Measurements from ENCODE around the gene GPRIN3. TPM values are rescaled to one million over a fixed set of nuclear protein-coding genes. Genes with fewer than 3 reads are reported as not detected.
"Not testable (repeated sequence)": the region's sequence is repeated elsewhere in the genome, so short reads cannot be mapped to it uniquely, and the experiment has no call there.

The GPRIN3 gene
- total RNA-seq, 2 donors from 2014 or later, result 3.5 to 5.4 TPM

DNA sequence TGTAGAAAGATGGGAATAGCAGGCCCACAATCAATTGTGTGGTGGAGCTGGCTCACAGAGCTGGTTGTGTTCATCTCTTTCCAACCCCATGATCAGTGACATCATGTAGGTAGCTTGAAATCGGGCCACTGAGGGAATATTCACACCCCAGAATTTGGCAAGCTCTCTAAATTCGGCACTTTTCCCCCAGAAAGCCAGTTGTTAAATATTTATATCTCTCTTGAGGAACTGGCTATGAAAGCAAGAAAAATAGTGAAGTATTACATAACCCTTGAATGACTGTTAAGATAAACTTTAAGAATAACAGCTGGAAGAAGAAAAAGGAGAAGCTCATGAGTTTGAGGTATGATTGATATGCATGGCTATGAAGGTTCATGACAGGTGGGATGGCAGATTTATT, 38.9 kb downstream of the GPRIN3 start:
- DNase-seq (ENCODE audit: low spot score), result no peak
- intact Hi-C loops (cut with DNase I), result no loop called here

DNA sequence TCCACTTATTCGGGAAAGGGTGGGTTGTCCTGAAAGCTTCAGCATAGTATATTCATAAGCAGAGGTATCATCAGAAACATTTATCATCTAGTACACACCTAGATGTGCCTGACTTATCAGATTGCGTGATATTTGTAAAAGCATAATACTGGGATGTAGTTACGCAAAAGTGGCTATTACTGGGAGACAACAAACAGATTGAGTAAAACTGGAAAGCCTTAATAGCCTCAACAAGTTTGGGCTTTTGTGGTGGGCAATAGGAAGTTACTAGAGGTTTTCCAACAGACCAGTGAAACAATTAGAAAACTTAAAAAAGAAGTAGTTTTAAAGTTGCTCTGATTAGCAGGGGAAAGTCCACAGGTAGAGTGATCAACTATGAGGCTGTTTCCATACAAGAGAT, 39.8 kb downstream of the GPRIN3 start:
- DNase-seq (ENCODE audit: low spot score), result no peak
- intact Hi-C loops (cut with DNase I), result no loop called here

GRCh38 chr4:89267392-89267791, 40.2 kb downstream of the GPRIN3 start:
- intact Hi-C loops (cut with DNase I), result no loop called here
- DNase-seq (ENCODE audit: low spot score), result no peak

DNA sequence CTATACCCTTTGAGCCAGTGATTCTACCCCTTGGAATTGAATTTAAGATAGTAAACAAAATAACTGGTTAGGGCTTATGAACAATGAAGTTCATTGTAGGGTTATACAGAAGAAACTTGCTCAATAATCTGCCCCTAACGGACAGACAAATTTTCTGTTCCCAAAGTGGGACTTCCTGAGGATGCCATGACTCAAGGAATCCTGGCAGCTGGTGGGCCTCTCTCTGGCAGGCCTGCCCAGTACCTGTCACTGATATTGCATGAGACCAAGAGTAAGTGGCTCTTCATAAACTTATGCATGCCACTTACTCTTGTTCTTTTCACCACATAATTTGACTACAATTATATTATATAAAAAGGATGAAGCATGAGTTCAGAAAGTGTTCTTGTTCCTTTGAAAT, 41.5 kb downstream of the GPRIN3 start:
- intact Hi-C loops (cut with DNase I), result no loop called here
- DNase-seq (ENCODE audit: low spot score), result no peak

DNA sequence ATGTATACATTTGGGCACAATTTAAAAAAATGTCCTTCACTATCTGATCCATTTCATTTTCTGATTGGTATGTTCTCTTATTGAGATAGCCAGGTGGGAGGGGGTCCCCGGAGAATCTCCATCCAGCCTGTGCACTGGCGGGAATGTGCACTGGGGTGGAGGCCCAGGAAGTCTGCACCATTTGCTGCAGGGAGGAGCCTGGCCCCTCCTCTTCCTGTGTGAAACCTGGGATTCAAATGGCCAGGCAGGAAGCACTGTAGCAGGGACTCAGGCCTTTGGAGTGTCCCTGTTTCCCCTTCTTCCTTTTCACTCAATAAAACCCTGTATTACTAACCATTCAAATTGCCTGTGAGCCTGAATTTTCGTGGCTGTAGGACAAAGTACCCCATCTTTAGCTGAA, 44.3 kb downstream of the GPRIN3 start:
- no peak for DNase-seq (ENCODE audit: low spot score)
- intact Hi-C loops (cut with DNase I), result no loop called here

DNA sequence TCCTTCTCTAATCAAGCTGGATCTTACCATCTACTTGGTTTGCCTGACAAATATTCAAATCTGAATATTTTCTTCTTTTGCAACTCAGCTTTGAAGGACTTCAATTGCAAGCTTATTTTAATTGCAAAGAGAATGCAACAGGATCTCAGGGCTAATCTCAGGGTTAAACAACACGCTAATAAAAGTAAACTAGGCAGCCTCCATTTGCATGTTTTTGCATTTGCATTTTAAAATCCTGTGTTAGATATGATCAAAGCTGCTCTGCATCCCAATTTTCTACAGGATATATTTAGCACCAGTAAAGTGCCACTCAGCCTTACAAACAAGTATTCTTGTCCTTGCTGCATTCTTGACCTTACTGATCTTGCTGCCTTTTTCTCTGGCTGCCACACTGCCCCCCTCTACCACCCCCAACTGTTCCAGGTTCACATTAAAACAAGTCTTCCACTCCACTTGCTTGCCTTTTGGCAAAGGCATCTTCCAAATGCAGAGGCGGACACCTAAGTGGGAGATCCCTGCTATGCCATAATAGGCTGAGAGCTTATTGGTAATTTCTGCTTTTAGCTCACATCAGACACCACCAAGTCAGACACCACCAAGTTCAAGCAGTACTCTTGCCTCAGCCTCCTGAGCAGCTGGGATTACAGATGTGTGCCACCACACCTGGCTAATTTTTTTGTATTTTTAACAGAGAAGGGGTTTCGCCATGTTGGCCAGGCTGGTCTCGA, 48.1 kb downstream of the GPRIN3 start:
- DNase-seq (ENCODE audit: low spot score), result no peak
- intact Hi-C loops (cut with DNase I), result no loop called here

GRCh38 chr4:89258506-89258905, 49.1 kb downstream of the GPRIN3 start:
- intact Hi-C loops (cut with DNase I), result no loop called here
- no peak for DNase-seq (ENCODE audit: low spot score)

GRCh38 chr4:89257376-89257775, 50.2 kb downstream of the GPRIN3 start:
- no peak for DNase-seq (ENCODE audit: low spot score)
- intact Hi-C loops (cut with DNase I), result no loop called here

- no peak for DNase-seq (ENCODE audit: low spot score)
- intact Hi-C loops (cut with DNase I), result no loop called here
Measured at GRCh38 chr4:89256203-89256800, 51.3 kb downstream of the GPRIN3 start.

DNA sequence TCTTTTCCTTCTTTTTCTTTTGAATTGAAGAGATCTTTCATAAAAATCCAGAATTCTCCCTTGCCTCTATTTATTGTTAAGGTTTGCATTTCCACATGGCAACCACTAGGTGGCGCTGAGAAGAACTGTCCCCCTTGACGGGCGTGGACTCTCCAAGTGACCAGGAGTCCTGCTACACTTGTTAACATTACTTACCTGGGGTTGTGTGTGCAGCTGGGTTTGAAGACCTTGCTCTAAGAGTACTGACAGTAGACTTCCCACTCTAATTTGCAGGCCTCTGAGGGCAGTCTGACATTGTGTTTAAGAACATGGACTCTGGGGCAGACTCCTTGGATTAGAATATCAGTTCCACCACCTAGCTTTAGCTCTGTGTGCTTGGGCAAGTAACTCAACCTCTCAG, 52.8 kb downstream of the GPRIN3 start:
- intact Hi-C loops (cut with DNase I), result loop anchor here in 1 of 2 donors (2.0 kb wide), 1 partner anchor 58 kb away; no protein-coding TSS in a partner anchor
- DNase-seq (ENCODE audit: low spot score), result no peak

GRCh38 chr4:89254347-89254746, 53.3 kb downstream of the GPRIN3 start:
- DNase-seq (ENCODE audit: low spot score), result not testable (repeated sequence)
- intact Hi-C loops (cut with DNase I), result loop anchor here in 1 of 2 donors (2.0 kb wide), 1 partner anchor 58 kb away; no protein-coding TSS in a partner anchor

- no peak for DNase-seq (ENCODE audit: low spot score)
- intact Hi-C loops (cut with DNase I), result loop anchor here in 1 of 2 donors (2.0 kb wide), 1 partner anchor 57 kb away; no protein-coding TSS in a partner anchor
Measured at GRCh38 chr4:89253935-89254334, 53.7 kb downstream of the GPRIN3 start.

DNA sequence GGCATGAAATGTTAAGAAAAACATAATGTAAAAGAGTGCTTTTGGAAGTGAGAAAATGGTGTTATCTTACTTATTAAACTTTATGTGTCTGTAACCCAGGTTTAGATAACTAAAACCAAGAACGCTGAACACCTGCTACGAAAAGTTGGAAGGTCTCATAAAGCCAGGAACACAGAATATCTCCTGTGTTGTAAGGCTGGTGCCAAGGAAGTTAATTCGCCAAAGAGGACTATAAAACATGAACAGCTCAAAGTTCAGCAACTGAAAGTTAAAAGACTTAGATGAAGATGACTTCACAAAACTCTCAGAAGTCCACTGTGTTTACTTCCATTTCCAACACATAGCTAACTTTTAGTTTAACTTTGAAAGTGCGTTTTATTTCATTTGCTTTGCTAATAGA, 54.3 kb downstream of the GPRIN3 start:
- intact Hi-C loops (cut with DNase I), result no loop called here
- no peak for DNase-seq (ENCODE audit: low spot score)

DNA sequence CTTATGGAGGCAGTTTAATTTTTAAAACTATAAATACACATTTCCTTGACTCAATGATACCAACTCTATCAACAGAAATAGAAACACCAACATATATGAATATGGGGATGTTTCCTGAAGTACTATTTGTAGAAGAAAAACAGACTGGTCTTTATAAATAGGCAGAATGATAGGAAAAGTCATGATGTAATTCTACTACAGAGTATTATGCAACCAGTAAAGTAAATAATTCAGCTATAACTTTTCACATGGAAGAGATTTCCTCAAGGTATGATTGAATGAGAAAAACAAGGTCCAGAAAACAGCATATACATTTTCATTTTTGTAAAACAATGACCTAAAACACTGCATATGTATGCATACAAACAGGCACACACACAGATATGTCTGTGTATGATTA, 56.2 kb downstream of the GPRIN3 start:
- intact Hi-C loops (cut with DNase I), result loop anchor here in 1 of 2 donors (2.0 kb wide), 1 partner anchor 17 kb away; no protein-coding TSS in a partner anchor
- no peak for DNase-seq (ENCODE audit: low spot score)

GRCh38 chr4:89249716-89250361, 57.8 kb downstream of the GPRIN3 start:
- DNase-seq (ENCODE audit: low spot score), result no peak
- intact Hi-C loops (cut with DNase I), result loop anchor here in 1 of 2 donors (2.0 kb wide), 1 partner anchor 15 kb away; no protein-coding TSS in a partner anchor

DNA sequence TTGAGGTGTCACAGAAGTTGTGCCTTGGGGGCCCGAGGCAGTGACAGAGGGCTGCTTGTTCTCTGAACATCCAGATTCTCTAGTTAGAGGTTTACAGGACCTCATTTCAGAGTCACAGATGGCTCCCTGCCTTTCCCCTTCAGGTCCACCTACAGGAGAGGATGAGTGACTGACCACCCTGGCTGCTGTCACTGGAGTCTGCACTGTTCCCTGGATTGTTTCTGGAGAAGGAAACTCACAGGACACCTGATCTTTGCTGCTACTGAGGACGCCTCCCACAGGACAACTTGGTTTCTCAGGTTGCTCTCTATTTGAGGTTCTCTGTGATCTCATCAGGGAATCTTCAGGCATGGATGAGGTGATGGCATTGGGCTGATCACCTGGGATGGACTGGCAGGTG, 58.3 kb downstream of the GPRIN3 start:
- intact Hi-C loops (cut with DNase I), result no loop called here
- DNase-seq (ENCODE audit: low spot score), result no peak

DNA sequence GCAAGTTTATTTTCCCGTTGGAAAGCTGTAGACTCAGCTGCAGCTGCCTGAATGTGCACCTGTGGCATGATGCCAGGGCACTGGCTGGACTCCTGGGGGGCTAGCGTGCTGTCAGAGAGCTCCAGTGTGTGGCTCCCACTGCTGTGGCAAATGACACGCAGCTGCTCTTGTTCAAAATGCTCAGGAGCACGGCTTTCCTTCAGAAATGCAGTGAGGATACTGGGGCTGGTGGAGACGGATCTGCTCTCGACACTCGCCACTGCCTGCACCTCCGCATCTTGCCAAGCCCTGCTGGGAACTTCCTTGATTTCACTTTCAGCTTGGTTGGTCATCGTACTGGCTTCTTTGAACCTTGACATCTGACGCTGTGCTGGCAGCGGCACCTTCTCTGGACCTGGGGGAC, 58.7 kb downstream of the GPRIN3 start:
- DNase-seq (ENCODE audit: low spot score), result no peak
- intact Hi-C loops (cut with DNase I), result no loop called here

DNA sequence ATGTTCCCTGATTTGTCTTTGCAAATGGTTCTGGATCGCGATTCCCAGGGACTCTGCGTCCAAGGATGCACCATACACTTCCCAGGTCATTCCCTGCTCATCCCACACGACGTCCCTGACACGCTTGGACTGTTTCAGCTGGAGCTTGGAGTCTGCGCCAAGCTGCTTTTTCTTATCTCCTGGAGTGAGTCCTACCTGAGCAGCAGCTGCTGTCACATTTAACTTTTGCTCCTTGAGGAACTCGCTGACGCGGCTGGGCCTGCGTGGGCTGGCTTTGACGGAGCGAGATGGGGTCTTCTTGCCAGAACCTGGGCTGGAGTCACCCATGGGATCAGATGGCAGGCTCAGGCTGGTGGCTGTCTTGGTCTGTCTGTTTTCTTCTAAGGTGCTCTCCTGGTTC, 59.6 kb downstream of the GPRIN3 start:
- no peak for DNase-seq (ENCODE audit: low spot score)
- intact Hi-C loops (cut with DNase I), result no loop called here

- intact Hi-C loops (cut with DNase I), result no loop called here
- DNase-seq (ENCODE audit: low spot score), result no peak
Measured at GRCh38 chr4:89245459-89245858, 62.1 kb downstream of the GPRIN3 start.

DNA sequence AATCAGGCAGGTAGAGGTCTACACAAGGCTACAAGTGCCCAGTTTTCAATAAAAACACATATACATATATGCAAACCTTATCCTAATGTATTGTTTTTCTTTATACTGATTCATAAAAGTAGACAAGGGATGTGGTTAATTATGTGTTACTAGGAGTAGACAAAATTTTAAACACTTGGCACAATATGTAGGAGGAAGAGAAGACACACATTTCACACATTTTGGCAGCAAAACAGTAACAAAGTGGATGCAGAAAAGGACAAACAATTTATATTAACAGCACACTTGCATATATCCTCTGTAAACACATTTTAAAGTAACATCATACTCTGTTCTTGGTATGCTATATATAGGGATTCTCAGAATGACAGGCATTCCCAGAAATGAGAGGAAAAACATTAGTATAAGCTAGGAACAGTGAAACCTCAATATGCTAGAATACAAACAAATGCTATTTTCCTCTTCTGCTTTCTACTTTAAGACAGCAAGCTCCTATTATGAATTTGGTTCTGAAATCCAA, 63.8 kb downstream of the GPRIN3 start:
- intact Hi-C loops (cut with DNase I), result no loop called here
- no peak for DNase-seq (ENCODE audit: low spot score)

Data from posterior vena cava (tissue), 2 donors.